ENCODE results near the gene SNU13.
"Not testable (repeated sequence)": the region's sequence is repeated elsewhere in the genome, so short reads cannot be mapped to it uniquely, and the experiment has no call there.

SNU13 gene

GRCh38 chr22:41672780-41673509 lies 15.7 kb downstream of the SNU13 start:
- TF ChIP-seq, protein P1, sequence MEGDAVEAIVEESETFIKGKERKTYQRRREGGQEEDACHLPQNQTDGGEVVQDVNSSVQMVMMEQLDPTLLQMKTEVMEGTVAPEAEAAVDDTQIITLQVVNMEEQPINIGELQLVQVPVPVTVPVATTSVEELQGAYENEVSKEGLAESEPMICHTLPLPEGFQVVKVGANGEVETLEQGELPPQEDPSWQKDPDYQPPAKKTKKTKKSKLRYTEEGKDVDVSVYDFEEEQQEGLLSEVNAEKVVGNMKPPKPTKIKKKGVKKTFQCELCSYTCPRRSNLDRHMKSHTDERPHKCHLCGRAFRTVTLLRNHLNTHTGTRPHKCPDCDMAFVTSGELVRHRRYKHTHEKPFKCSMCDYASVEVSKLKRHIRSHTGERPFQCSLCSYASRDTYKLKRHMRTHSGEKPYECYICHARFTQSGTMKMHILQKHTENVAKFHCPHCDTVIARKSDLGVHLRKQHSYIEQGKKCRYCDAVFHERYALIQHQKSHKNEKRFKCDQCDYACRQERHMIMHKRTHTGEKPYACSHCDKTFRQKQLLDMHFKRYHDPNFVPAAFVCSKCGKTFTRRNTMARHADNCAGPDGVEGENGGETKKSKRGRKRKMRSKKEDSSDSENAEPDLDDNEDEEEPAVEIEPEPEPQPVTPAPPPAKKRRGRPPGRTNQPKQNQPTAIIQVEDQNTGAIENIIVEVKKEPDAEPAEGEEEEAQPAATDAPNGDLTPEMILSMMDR (IDR thresholded peaks at IDR 0.05): peak; percentile 19

DNA sequence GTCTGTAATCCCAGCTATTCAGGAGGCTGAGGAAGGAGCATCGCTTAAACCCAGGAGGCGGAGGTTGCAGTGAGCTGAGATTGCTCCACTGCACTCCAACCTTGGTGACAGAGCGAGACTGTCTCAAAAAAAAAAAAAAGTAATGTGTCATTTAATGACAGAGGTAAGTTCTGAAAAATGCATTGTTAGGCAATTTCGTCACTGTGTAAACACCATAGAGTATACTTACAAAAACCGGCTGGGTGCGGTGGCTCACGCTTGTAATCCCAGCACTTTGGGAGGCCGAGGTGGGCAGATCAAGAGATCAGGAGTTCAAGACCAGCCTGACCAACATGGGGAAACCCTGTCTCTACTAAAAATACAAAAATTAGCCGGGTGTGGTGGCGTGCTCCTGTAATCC lies 16.6 kb downstream of the SNU13 start:
- H3K27me3 ChIP-seq (ENCODE audit: control insufficient read depth, insufficient read depth, low read length); H3K79me2 ChIP-seq; H3K9me3 ChIP-seq (ENCODE audit: control insufficient read depth, low read length); H2AFZ ChIP-seq; H3K36me3 ChIP-seq (ENCODE audit: control insufficient read depth, insufficient read depth, low read length); H3K4me2 ChIP-seq (ENCODE audit: low read length); H3K4me3 ChIP-seq (ENCODE audit: low read depth, low read length); H3K4me1 ChIP-seq; H3K27ac ChIP-seq; H3K9ac ChIP-seq: not testable (repeated sequence)

More at GRCh38 chr22:41672780-41673509, 15.7 kb downstream of the SNU13 start:
- Histone ChIP-seq H3K4me2 (ENCODE audit: low read length) (no peak overlapping the region), H3K36me3 (ENCODE audit: control insufficient read depth, insufficient read depth, low read length) (no peaks in the 10 kb centered on the region), H3K9ac (no peak overlapping the region), H3K4me1 (no peaks in the 10 kb centered on the region), H3K4me3 (ENCODE audit: low read depth, low read length) (no peak overlapping the region), H3K9me3 (ENCODE audit: control insufficient read depth, low read length) (no peaks in the 10 kb centered on the region), H3K79me2 (no peaks in the 10 kb centered on the region), H2AFZ (no peak overlapping the region), H3K27ac (no peak overlapping the region), H3K27me3 (ENCODE audit: control insufficient read depth, insufficient read depth, low read length) (no peaks in the 10 kb centered on the region)

DNA sequence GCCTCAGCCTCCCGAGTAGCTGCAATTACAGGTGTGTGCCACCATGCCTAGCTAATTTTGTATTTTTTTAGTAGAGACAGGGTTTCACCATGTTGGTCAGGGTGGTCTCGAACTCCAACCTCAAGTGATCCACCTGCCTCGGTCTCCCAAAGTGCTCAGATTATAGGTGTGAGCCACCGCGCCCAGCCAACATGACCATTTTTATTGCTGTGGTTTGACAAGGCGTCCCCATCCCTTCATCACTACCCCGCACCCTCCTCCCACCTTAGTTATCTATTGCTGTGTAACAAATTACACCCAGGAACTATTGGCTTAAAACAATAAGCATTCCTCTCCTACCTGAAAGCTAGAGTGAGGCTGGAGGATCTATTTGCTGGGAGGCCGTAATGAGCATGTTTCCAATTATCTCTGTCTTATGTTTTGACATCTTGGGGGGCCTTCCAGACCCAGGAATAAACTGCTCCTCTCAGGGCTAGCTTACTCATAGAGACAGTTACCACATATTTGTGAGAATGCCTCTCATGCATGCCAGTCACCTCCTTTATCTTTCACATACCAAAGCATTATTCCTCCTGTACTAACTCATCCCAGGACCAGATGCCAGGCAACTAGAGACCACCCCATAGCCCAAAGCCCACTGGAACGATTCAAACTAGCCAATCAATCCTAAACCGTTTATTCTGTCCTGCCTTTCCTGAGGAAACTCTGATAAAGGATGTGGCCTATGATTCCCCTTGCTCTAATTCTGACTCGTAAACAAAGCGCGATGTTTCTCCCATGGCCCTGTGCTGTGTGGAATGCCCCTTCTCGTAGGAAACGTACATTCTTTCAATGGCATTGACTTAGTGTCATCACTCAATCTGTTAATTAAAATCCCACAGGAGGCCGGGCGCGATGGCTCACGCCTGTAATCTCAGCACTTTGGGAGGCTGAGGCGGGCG lies 19.4 kb downstream of the SNU13 start:
- Histone ChIP-seq H3K9me3 (ENCODE audit: control insufficient read depth, low read length) (no peaks in the 10 kb centered on the region), H3K4me3 (ENCODE audit: low read depth, low read length) (no peak overlapping the region), H3K27ac (no peak overlapping the region), H3K4me2 (ENCODE audit: low read length) (no peak overlapping the region), H3K36me3 (ENCODE audit: control insufficient read depth, insufficient read depth, low read length) (no peaks in the 10 kb centered on the region), H2AFZ (no peak overlapping the region), H3K9ac (no peak overlapping the region), H3K27me3 (ENCODE audit: control insufficient read depth, insufficient read depth, low read length) (no peaks in the 10 kb centered on the region), H3K4me1 (peaks cover 4% of the 10 kb centered on the region), H3K79me2 (no peaks in the 10 kb centered on the region)
- TF ChIP-seq, protein P1 (IDR thresholded peaks at IDR 0.05): no peak

DNA sequence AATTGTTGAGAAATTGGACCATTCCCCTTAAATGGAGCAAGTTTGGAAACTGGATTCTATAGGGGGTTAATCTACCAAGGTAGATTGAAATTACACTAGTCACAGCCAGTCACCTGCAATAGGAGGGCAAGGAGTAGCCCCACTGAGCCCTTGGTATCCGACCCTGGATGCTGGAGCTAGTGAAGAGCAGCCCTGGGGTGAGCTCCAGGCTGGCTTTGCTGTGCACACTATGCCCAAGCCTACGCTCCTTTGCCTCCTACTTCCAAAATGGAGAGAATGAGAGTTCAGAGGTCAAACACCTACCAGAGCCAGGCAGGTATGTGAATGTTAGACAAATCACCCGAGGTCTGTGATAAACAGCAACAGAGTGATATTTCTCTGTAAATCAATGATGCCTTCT lies 23.7 kb downstream of the SNU13 start:
- TF ChIP-seq, protein P1 (IDR thresholded peaks at IDR 0.05): no peak
- no peak overlapping the region for H3K27ac ChIP-seq
- H3K27me3 ChIP-seq (ENCODE audit: control insufficient read depth, insufficient read depth, low read length): no peaks in the 10 kb centered on the region
- H3K9me3 ChIP-seq (ENCODE audit: control insufficient read depth, low read length): no peaks in the 10 kb centered on the region
- no peak overlapping the region for H2AFZ ChIP-seq
- H3K9ac ChIP-seq: no peak overlapping the region
- H3K4me1 ChIP-seq: peaks cover 4% of the 10 kb centered on the region
- no peaks in the 10 kb centered on the region for H3K79me2 ChIP-seq
- no peak overlapping the region for H3K4me3 ChIP-seq (ENCODE audit: low read depth, low read length)
- H3K4me2 ChIP-seq (ENCODE audit: low read length): no peak overlapping the region
- H3K36me3 ChIP-seq (ENCODE audit: control insufficient read depth, insufficient read depth, low read length): no peaks in the 10 kb centered on the region

DNA sequence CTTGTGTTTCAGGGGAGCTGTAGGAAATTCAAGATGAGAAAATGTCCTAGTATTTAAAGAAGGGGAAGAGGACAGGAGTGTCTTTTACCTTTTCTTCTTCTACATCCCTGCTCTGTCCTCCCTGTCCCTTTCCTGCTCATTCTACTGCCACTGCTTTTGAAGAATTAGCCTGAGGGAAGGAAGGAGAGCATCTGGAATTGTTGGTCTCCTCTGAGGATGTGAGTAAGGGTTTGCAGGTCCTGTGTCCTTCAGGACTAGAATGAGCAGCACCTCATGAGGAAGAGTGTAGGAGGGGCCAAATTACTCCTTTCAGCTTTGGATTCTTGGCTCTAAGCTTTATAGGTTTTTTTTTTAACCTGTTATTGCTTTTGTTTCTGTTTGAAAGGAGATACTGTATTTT lies 24.2 kb downstream of the SNU13 start:
- TF ChIP-seq, protein P1 (IDR thresholded peaks at IDR 0.05): no peak
- no peaks in the 10 kb centered on the region for H3K79me2 ChIP-seq
- H3K27ac ChIP-seq: no peak overlapping the region
- no peaks in the 10 kb centered on the region for H3K27me3 ChIP-seq (ENCODE audit: control insufficient read depth, insufficient read depth, low read length)
- H3K9me3 ChIP-seq (ENCODE audit: control insufficient read depth, low read length): no peaks in the 10 kb centered on the region
- no peak overlapping the region for H3K9ac ChIP-seq
- H3K4me1 ChIP-seq: peaks cover 4% of the 10 kb centered on the region
- H2AFZ ChIP-seq: no peak overlapping the region
- no peaks in the 10 kb centered on the region for H3K36me3 ChIP-seq (ENCODE audit: control insufficient read depth, insufficient read depth, low read length)
- no peak overlapping the region for H3K4me3 ChIP-seq (ENCODE audit: low read depth, low read length)
- H3K4me2 ChIP-seq (ENCODE audit: low read length): no peak overlapping the region

GRCh38 chr22:41663594-41663993 lies 25.1 kb downstream of the SNU13 start:
- not testable (repeated sequence) for H2AFZ ChIP-seq; H3K27me3 ChIP-seq (ENCODE audit: control insufficient read depth, insufficient read depth, low read length); H3K79me2 ChIP-seq; H3K36me3 ChIP-seq (ENCODE audit: control insufficient read depth, insufficient read depth, low read length); H3K4me3 ChIP-seq (ENCODE audit: low read depth, low read length); H3K27ac ChIP-seq; H3K9ac ChIP-seq; H3K4me2 ChIP-seq (ENCODE audit: low read length); H3K4me1 ChIP-seq; H3K9me3 ChIP-seq (ENCODE audit: control insufficient read depth, low read length)
